HepG2 (cell line): Measurements from ENCODE around the gene CYP19A1.

Source experiments
- CEBPZ ChIP-seq: IDR thresholded peaks from 2 replicates; pipeline ENCODE4 v1.6.1; 2012; ENCODE audit warnings: low read length, improper control_type of control experiment
- JUNB ChIP-seq: sonication (generic); formaldehyde crosslinking; IDR thresholded peaks from 2 replicates; pipeline ENCODE4 v1.8.0; 2022; ENCODE audit warnings: missing genetic modification reagents, mild to moderate bottlenecking, borderline replicate concordance
- KDM1A ChIP-seq: IDR thresholded peaks from 2 replicates; pipeline ENCODE4 v1.6.1; 2016; ENCODE audit warnings: missing compliant biosample characterization
- SAFB2 ChIP-seq: sonication (generic); formaldehyde crosslinking; IDR thresholded peaks from 2 replicates; pipeline ENCODE4 v1.5.1; 2020; ENCODE audit warnings: missing genetic modification reagents, low read depth, mild to moderate bottlenecking, borderline replicate concordance

- TF ChIP-seq JUNB (CRISPR knock-in tag): no peak
- TF ChIP-seq SAFB2 (CRISPR knock-in tag): no peak
- no peak for TF ChIP-seq KDM1A (CRISPR knock-in tag)
- TF ChIP-seq CEBPZ: no peak
Measured at GRCh38 chr15:51382787-51383186, 44.4 kb upstream of the CYP19A1 start.
